ENCODE data around the gene DLX5.
"Not testable (repeated sequence)": the region's sequence is repeated elsewhere in the genome, so short reads cannot be mapped to it uniquely, and the experiment has no call there.

The DLX5 gene

GRCh38 chr7:97024209-97025129, at the start of gene DLX5:
Gene DLX5 (minus strand): TSS chr7:97024831. CDS start chr7:97024623, 208 bp downstream.
- DNase-seq, result no peak

- not testable (repeated sequence) for DNase-seq
Measured at GRCh38 chr7:97072025-97072424, 47.4 kb upstream of the DLX5 start.

GRCh38 chr7:97064972-97065587, 40.4 kb upstream of the DLX5 start:
- DNase-seq, result no peak

- no peak for DNase-seq
Measured at GRCh38 chr7:97064020-97064419, 39.4 kb upstream of the DLX5 start.

- DNase-seq, result no peak
Measured at GRCh38 chr7:97043281-97043680, 18.6 kb upstream of the DLX5 start.

- DNase-seq, result no peak
Measured at GRCh38 chr7:97039374-97040065, 14.9 kb upstream of the DLX5 start.

- not testable (repeated sequence) for DNase-seq
Measured at GRCh38 chr7:97034213-97034852, 9.7 kb upstream of the DLX5 start.

- DNase-seq, result peak; percentile 53 to 63
Measured at GRCh38 chr7:97027427-97028234, 3.0 kb upstream of the DLX5 start.

- no peak for DNase-seq
Measured at GRCh38 chr7:97026715-97027426, 2.2 kb upstream of the DLX5 start.

- no peak for DNase-seq
Measured at GRCh38 chr7:97025983-97026714, 1.5 kb upstream of the DLX5 start.

- no peak for DNase-seq
Measured at GRCh38 chr7:97025130-97025499, 484 bp upstream of the DLX5 start.

- DNase-seq, result no peak
Measured at GRCh38 chr7:97022491-97023306, 1.9 kb downstream of the DLX5 start.

- DNase-seq, result no peak
Measured at GRCh38 chr7:97021747-97022490, 2.7 kb downstream of the DLX5 start.

GRCh38 chr7:97020996-97021746, 3.5 kb downstream of the DLX5 start:
- no peak for DNase-seq

- no peak for DNase-seq
Measured at GRCh38 chr7:97020601-97020995, 4.0 kb downstream of the DLX5 start.

GRCh38 chr7:97019710-97020225, 4.9 kb downstream of the DLX5 start:
- no peak for DNase-seq

GRCh38 chr7:97018791-97019531, 5.7 kb downstream of the DLX5 start:
- DNase-seq, result no peak
